OCI-LY3 (cell line): Measurements from ENCODE around the gene NCKAP5.

ENCODE experiments used
- H2AFZ ChIP-seq: fragments of 200-600, 300-600 bp; shearing (Covaris generic); 2 replicates; pipeline ENCODE4 v1.6.0; 2014; ENCODE audit warnings: antibody characterized with exemption, low read depth, low read length
- H3K27ac ChIP-seq: fragments of 200-600, 300-600 bp; sonication (generic); 2 replicates; pipeline ENCODE4 v1.5.1; 2014; ENCODE audit warnings: mild to moderate bottlenecking, low read length, moderate library complexity, mixed read lengths
- H3K27me3 ChIP-seq: fragments of 200-600, 300-600 bp; sonication (generic); 2 replicates; pipeline ENCODE4 v1.6.1; 2014; ENCODE audit warnings: low read depth, low read length, mixed read lengths
- H3K36me3 ChIP-seq: fragments of 200-600, 300-600 bp; sonication (generic); replicated peaks from 2 replicates; pipeline ENCODE3; 2014; ENCODE audit warnings: low read depth, low read length, mixed read lengths
- H3K4me1 ChIP-seq: fragments of 300-600, 200-600 bp; sonication (generic); 2 replicates; pipeline ENCODE4 v1.6.1; 2014; ENCODE audit warnings: low read length, mixed read lengths
- H3K4me2 ChIP-seq: fragments of 200-600, 300-600 bp; sonication (generic); 2 replicates; pipeline ENCODE4 v1.6.1; 2014; ENCODE audit warnings: low read length, mixed read lengths
- H3K4me3 ChIP-seq: fragments of 300-600, 200-600 bp; sonication (generic); 2 replicates; pipeline ENCODE4 v1.5.1; 2014; ENCODE audit warnings: antibody characterized with exemption, mild to moderate bottlenecking, low read length, moderate library complexity
- H3K79me2 ChIP-seq: fragments of 300-600, 200-600 bp; shearing (Covaris generic); 2 replicates; pipeline ENCODE4 v1.6.1; 2014; ENCODE audit warnings: mild to moderate bottlenecking, low read length, mixed read lengths
- H3K9ac ChIP-seq: fragments of 300-600, 200-600 bp; shearing (Covaris generic); 2 replicates; pipeline ENCODE4 v1.6.0; 2014; ENCODE audit warnings: mild to moderate bottlenecking, low read length, moderate library complexity
- H3K9me3 ChIP-seq: fragments of 200-600, 300-600 bp; shearing (Covaris generic); 2 replicates; pipeline ENCODE4 v1.6.1; 2014; ENCODE audit warnings: low read length, mixed read lengths; ENCODE audit not compliant: insufficient read depth
- H4K20me1 ChIP-seq: fragments of 200-600, 300-600 bp; sonication (generic); 2 replicates; pipeline ENCODE4 v1.6.1; 2016; ENCODE audit warnings: low read length, mixed read lengths; ENCODE audit not compliant: insufficient read depth
- CTCF ChIP-seq: fragments of 200-600, 300-600 bp; sonication (generic); IDR thresholded peaks from 2 replicates; pipeline ENCODE4 v1.5.1; 2014; ENCODE audit warnings: antibody characterized with exemption, low read length, low read depth
- EZH2phosphoT487 ChIP-seq: fragments of 200-600 bp; shearing (Covaris generic); IDR thresholded peaks from 2 replicates; pipeline ENCODE4 v1.6.1; 2018; ENCODE audit warnings: antibody characterized with exemption, mixed run types, low read depth

The NCKAP5 gene

DNA sequence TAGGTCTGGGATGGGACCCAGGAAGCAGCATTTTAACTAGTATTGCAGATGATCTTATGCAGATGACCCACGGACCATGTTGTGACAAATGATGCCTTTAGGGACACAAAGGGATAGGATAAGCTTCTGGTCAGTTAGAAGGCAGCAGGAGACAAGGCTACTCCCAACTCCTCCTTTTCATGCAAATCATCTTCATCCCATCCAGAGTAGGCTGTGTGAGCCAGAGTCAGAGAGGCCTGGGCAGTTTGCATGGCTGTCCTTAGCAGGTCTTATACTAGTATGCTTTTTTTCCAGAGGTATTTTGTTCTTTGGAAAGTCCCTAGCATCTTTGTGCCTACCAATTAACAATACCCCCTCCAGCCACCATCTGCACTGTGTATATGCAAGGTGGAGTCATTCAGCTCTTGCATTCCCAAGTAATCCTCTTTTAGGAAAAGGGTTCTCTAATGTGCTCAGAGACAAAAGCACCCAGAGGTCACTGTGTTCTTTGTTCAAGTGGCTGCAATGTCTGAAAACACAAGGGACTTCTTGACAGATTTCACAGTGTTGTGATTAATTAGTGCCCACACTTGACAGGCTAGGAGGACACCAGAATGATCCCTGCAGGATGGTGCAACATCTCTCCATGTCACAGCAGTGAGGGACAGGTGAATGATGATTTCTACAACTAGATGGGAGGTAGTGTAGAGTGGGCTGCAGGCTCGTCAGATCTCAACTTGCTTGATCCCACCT lies 225.8 kb downstream of the NCKAP5 start:
- Histone ChIP-seq H3K36me3 (no peaks in the 10 kb centered on the region), H3K27me3 (no peaks in the 10 kb centered on the region), H3K4me3 (no peak overlapping the region), H3K9ac (no peak overlapping the region), H3K4me2 (no peak overlapping the region), H3K27ac (no peak overlapping the region), H3K9me3 (no peaks in the 10 kb centered on the region), H3K4me1 (no peaks in the 10 kb centered on the region), H3K79me2 (no peaks in the 10 kb centered on the region), H4K20me1 (no peaks in the 10 kb centered on the region), H2AFZ (no peak overlapping the region)
- no peak for TF ChIP-seq EZH2phosphoT487
- TF ChIP-seq CTCF: no peak

GRCh38 chr2:133341575-133341974 lies 226.7 kb downstream of the NCKAP5 start:
- H3K4me2 ChIP-seq: no peak overlapping the region
- H3K9me3 ChIP-seq: no peaks in the 10 kb centered on the region
- TF ChIP-seq CTCF (no peak), EZH2phosphoT487 (no peak)
- H3K4me1 ChIP-seq: no peaks in the 10 kb centered on the region
- H3K27me3 ChIP-seq: no peaks in the 10 kb centered on the region
- H3K36me3 ChIP-seq: no peaks in the 10 kb centered on the region
- H2AFZ ChIP-seq: no peak overlapping the region
- H3K4me3 ChIP-seq: no peak overlapping the region
- H3K9ac ChIP-seq: no peak overlapping the region
- H3K27ac ChIP-seq: no peak overlapping the region
- no peaks in the 10 kb centered on the region for H3K79me2 ChIP-seq
- H4K20me1 ChIP-seq: no peaks in the 10 kb centered on the region

DNA sequence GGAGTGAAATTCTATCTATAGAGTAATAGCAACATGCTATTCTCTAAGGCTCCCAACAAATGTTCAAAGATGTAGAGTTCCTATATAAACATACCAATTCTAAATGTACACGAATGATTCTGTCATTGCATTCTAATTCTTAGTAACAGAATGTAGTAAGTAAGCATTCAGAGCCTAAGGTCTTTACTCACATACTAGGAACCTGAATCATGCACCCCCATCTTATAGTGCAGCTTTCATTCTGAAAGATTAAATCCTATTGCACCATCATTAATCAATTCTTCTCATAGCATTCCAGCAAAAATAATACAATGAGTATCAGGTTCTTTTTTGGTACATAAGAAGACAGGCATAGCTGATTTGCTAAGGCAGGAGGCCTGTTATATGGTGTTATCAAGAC lies 230.0 kb downstream of the NCKAP5 start:
- Histone ChIP-seq H3K27me3 (no peaks in the 10 kb centered on the region), H3K9ac (no peak overlapping the region), H2AFZ (no peak overlapping the region), H3K4me1 (no peaks in the 10 kb centered on the region), H3K4me3 (no peak overlapping the region), H4K20me1 (no peaks in the 10 kb centered on the region), H3K36me3 (no peaks in the 10 kb centered on the region), H3K79me2 (no peaks in the 10 kb centered on the region), H3K4me2 (no peak overlapping the region), H3K9me3 (no peaks in the 10 kb centered on the region), H3K27ac (no peak overlapping the region)
- TF ChIP-seq EZH2phosphoT487 (no peak), CTCF (no peak)

GRCh38 chr2:133334923-133335322 lies 233.3 kb downstream of the NCKAP5 start:
- TF ChIP-seq CTCF (no peak), EZH2phosphoT487 (no peak)
- H3K27me3 ChIP-seq: no peaks in the 10 kb centered on the region
- no peak overlapping the region for H3K9ac ChIP-seq
- no peaks in the 10 kb centered on the region for H3K9me3 ChIP-seq
- H3K4me3 ChIP-seq: no peak overlapping the region
- H4K20me1 ChIP-seq: no peaks in the 10 kb centered on the region
- H2AFZ ChIP-seq: no peak overlapping the region
- no peak overlapping the region for H3K27ac ChIP-seq
- no peaks in the 10 kb centered on the region for H3K4me1 ChIP-seq
- no peaks in the 10 kb centered on the region for H3K79me2 ChIP-seq
- no peak overlapping the region for H3K4me2 ChIP-seq
- H3K36me3 ChIP-seq: no peaks in the 10 kb centered on the region
